ENCODE data around the gene KDSR.
A peak's percentile ranks its signal among the peaks of the same experiment; 100 is the strongest.

The KDSR gene

DNA sequence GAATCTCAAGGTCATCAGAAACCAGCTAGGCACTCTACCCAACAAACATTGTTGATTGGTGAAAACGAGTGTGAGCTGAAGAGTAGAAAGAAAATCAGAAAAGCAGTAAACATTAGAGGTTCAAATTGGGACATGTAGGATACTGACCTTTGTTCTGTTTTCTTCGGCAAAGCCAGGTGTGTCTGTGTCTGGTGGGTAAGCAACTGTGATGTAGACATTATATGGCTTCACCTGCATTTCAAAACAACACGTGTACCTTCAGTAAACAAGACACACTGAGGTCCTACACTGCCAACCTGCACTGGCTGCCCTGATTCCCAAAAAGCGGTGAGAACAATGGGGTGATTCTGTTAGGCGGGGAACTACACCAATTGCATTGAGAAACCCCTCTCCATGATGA lies 22.7 kb downstream of the KDSR start:
- TF ChIP-seq, protein P1, sequence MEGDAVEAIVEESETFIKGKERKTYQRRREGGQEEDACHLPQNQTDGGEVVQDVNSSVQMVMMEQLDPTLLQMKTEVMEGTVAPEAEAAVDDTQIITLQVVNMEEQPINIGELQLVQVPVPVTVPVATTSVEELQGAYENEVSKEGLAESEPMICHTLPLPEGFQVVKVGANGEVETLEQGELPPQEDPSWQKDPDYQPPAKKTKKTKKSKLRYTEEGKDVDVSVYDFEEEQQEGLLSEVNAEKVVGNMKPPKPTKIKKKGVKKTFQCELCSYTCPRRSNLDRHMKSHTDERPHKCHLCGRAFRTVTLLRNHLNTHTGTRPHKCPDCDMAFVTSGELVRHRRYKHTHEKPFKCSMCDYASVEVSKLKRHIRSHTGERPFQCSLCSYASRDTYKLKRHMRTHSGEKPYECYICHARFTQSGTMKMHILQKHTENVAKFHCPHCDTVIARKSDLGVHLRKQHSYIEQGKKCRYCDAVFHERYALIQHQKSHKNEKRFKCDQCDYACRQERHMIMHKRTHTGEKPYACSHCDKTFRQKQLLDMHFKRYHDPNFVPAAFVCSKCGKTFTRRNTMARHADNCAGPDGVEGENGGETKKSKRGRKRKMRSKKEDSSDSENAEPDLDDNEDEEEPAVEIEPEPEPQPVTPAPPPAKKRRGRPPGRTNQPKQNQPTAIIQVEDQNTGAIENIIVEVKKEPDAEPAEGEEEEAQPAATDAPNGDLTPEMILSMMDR (IDR thresholded peaks at IDR 0.05): no peak

DNA sequence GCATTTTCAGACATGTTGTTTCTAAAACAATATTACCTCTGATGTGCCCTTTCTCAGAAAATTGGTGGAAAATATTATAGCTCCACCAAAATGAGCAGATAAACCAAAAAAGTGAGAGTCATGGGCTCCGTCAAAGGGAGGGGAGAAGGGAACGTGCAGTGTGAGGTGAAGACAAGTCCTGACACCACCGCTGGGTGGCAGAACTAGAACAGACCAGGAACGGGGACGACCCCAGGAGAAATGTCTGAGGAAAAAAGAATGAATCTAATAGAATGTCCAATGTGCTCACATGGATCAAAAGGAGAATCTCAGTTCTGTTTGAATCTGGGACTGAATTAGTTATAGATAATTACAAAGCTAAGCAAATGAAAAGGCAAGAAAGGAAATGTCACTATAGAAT lies 24.8 kb downstream of the KDSR start:
- TF ChIP-seq, protein P1 (IDR thresholded peaks at IDR 0.05): peak; percentile 64

DNA sequence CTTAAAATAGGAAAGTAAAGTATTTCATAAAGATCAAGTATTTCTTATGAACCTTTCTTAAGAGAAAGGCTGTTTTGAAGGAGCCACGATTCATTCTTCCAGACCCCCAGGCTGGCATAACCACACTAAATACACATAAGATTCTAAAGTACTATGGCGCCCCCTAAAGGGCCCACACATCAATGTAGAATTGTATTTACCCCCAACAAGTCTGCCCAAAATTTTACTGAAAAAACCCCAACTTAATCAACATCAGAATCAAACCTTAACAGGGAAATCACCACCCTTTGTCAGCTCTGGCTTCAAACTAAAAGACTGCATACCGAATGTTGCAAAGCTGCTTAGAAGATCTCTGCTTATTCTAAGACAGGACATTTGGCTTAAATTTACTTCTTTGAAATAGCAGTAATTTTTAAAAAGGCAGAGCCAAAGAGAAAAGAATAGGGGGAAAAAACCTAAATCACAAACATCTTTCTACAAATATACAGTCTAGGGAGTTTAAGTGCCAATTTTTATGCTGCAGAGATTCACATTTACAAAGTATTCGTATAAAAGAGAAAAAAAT lies 27.0 kb downstream of the KDSR start:
- TF ChIP-seq, protein P1 (IDR thresholded peaks at IDR 0.05): peak; percentile 51

DNA sequence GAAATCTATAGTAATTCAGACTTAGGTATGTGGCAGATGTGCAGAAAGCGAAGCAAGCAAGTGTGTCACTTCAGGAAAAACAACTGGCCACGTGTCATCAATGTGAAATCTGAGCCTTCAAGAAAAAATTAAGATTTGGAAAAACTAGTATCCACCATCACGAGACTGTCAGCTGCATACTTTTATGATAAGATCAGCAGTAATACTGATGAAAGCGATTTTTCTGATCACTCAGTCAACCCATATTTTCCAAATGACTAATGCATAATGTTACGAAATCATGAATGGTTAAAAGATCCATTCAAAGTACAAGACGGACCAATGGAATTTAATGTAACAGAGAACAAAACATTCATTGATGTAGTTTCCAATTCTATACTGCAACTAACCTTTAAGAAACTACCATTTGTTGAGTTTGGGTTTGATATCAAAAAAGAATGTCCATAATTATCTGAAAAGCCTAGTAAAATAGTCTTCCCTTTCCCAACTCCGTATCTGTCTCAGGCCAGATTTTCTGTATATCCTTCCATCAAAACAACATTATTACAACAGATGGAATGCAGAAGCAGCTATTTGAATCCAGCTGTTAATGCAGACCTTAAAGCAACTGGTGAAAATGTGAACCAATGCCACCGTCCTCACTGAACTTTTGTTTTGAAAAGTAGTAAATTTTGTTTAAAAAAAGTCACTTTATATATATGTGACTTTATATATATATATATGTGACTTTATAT lies 30.5 kb downstream of the KDSR start:
- TF ChIP-seq, protein P1 (IDR thresholded peaks at IDR 0.05): no peak

DNA sequence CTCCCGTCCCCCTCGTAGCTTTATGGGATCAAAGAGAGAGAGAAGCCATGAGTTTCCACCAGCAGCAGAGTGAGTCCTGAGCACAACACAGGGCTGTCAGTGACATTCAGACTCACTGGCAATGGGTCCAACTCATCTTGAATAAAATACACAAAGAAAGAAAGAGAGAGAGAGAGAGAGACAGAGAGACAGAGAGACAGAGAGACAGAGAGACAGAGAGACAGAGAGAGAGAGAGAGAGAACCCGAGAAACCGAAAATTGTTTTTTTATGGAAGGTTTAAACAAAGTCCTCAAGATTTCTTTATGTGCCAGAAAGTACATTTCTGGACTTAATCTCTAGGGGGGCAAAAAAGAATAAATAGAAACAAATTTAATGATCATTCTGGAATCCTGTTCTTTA lies 35.9 kb downstream of the KDSR start:
- TF ChIP-seq, protein P1 (IDR thresholded peaks at IDR 0.05): no peak

DNA sequence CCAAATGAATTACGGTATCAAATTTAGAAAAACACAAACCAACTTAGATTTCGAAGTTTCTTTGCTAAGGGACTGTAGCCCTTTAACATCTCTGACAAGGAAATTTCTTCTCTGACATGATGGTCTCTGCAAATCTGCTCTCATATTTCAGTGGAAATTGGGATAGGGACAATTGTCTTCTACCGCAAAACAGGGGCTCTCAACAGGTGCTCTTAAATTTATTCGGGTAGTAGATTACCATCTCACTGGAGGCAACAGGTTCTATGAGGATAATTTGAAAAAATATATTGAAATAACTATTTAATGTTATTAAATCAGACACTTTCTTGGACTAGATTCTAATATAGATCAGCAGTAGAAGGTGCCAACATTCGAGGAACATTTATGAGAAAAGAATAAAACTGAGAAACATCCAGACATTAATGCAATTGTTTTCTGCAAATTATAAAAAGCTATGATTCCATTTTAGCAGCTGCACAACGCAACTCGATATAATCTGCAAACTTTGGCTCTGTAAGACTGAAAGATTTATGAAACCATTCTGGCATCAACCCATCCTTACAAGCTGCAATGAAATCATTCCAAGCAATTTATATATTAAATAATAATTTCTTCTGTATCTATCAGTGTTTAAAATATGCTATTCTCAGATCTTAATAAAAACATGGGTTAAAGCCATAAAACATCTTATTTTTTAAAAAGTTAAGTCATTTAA lies 37.4 kb downstream of the KDSR start:
- TF ChIP-seq, protein P1 (IDR thresholded peaks at IDR 0.05): no peak

DNA sequence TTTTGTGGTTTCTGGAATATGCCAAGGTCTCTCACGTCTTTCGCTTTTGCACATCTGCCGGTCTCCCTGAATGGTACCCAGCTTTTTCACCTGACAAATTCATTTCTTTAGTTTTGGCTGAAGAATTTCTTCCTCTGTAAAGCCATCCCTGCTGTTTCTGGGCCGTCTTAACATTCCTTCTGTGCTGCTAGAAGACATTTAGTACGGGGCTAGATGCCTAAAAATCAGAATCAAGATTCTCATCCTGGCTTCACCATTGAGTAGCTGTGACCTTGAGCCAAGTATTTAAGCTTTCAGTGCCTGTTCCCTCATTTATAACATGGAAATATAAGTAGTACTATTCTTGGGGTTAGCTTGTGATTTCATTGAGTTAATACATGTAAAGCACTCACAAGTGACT lies 41.0 kb downstream of the KDSR start:
- TF ChIP-seq, protein P1 (IDR thresholded peaks at IDR 0.05): no peak
